Kidney epithelial cell (primary cell): ENCODE results near the gene ATP8A1. TPM values are rescaled to one million over a fixed set of nuclear protein-coding genes. Genes with fewer than 3 reads are reported as not detected.

Experiments used
- DNase-seq: peaks from one replicate; pipeline ENCODE4 v3.0.0-alpha.2; 2010; ENCODE audit warnings: low read depth
- H3K27me3 ChIP-seq: 2 replicates; pipeline ENCODE4 v1.6.0; 2011; ENCODE audit warnings: low read length; ENCODE audit not compliant: control insufficient read depth, insufficient read depth
- H3K36me3 ChIP-seq: 2 replicates; pipeline ENCODE4 v1.5.1; 2011; ENCODE audit warnings: low read length; ENCODE audit not compliant: control insufficient read depth, insufficient read depth
- H3K4me3 ChIP-seq: 2 replicates; pipeline ENCODE4 v1.5.1; 2011; ENCODE audit warnings: low read depth, mild to moderate bottlenecking, control low read depth, low read length
- total RNA-seq: library from RNA; depleted of rRNA; stranded (reverse); fragments of >200 nt; gene quantifications from 2 replicates; pipeline ENCODE4 v1.2.3, GENCODE V29; 2015
- TF ChIP-seq, protein P1 (sequence below): IDR thresholded peaks from 2 replicates; pipeline ENCODE4 v1.5.1; 2011; ENCODE audit warnings: mild to moderate bottlenecking, moderate library complexity, low read length, control low read depth, inconsistent platforms; ENCODE audit not compliant: insufficient read depth, poor library complexity, severe bottlenecking

The ATP8A1 gene
- total RNA-seq, 1 donor from 2014 or later, result 3.3 TPM

DNA sequence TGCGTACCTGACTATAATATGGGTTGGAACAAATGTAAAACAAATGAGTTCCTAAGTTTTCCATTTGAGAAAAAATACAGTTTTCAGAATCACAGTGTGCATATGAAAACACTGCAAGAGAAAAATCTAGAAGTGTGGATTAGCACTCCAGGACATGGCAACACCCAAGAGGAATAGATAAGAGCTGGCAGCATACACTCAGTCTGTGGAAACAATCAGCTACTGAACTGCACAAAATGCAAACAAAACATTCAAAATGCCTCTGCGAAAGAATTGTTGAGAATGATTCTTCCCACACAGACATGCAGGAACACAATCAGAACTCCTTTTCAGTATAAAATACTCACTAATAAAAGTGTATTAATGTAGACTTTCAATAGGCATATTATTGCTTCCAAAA is 39.9 kb downstream of the ATP8A1 start:
- no peaks in the 10 kb centered on the region for H3K36me3 ChIP-seq
- TF ChIP-seq, protein P1, sequence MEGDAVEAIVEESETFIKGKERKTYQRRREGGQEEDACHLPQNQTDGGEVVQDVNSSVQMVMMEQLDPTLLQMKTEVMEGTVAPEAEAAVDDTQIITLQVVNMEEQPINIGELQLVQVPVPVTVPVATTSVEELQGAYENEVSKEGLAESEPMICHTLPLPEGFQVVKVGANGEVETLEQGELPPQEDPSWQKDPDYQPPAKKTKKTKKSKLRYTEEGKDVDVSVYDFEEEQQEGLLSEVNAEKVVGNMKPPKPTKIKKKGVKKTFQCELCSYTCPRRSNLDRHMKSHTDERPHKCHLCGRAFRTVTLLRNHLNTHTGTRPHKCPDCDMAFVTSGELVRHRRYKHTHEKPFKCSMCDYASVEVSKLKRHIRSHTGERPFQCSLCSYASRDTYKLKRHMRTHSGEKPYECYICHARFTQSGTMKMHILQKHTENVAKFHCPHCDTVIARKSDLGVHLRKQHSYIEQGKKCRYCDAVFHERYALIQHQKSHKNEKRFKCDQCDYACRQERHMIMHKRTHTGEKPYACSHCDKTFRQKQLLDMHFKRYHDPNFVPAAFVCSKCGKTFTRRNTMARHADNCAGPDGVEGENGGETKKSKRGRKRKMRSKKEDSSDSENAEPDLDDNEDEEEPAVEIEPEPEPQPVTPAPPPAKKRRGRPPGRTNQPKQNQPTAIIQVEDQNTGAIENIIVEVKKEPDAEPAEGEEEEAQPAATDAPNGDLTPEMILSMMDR, result no peak
- no peak for DNase-seq

DNA sequence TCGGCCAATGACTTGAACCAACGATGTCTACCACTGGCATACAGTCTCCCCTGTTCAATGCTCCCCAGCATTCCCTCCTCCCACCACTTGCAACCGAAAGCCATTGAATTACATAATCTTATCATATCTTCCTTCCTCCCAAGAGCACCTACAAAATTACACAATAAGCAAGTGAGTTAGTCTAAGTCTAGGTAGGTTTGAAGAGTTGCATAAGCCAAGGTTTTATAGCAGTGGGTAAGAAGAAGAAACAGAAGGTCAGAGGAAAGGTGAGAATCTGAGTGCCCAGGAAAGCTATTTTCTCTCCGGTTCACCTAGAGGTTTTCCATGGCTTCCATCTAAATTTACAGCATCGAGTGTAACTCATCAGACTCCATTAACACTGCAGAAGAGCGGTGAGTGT is 40.3 kb downstream of the ATP8A1 start:
- no peaks in the 10 kb centered on the region for H3K27me3 ChIP-seq
- TF ChIP-seq, protein P1, result no peak
- H3K36me3 ChIP-seq, result no peaks in the 10 kb centered on the region
- DNase-seq, result no peak
- no peak overlapping the region for H3K4me3 ChIP-seq

More for the DNA sequence above, 39.9 kb downstream of the ATP8A1 start:
- no peaks in the 10 kb centered on the region for H3K27me3 ChIP-seq
- H3K4me3 ChIP-seq, result no peak overlapping the region

DNA sequence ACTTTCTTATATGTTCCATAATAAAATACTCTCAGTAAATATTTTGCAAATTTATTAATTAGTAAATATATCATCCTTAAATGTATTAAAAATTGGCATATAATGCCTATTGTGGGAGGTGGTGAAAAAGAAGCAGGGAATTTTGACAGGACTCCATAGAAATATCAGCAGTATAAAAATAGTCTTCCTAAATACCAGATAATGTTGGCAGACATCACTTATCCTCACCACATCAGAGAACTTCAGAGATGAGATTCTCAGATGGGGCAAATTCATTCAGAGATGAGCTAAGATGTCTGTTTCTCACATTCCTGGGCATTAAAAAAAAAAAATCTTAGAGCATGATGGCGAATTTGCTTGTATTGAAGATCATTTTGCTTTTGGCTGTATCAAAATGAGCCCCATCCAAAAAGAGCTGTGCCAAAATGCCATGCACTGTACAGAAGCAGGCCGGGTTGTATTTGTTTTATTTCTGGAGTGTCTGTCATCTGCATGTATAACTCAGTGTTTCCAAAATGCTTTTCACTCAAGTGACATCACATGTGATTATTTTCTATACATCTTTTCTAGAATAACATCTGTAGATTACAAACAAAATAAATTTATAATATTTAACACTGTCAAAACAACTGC is 41.7 kb downstream of the ATP8A1 start:
- Histone ChIP-seq H3K36me3 (no peaks in the 10 kb centered on the region), H3K27me3 (no peaks in the 10 kb centered on the region), H3K4me3 (no peak overlapping the region)
- no peak for DNase-seq
- TF ChIP-seq, protein P1, result no peak

DNA sequence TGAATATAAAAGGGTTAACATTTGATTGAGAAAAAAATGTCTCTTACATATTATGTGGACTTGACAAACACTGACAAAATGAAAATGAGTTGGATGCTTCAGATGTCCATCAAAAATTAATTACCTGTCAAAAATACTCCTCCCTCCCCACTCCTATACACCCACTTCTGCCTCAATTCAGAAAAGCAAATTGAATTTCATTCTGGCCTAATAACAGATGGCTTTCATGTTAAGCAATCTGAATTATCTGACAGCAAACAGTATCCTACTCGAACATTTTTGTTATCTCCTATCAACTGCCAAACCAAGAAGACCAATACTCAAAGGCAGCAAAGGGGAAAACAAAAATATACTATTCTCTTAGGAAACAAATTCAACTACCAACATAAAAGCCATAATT is 44.0 kb downstream of the ATP8A1 start:
- Histone ChIP-seq H3K4me3 (no peak overlapping the region), H3K36me3 (no peaks in the 10 kb centered on the region), H3K27me3 (no peaks in the 10 kb centered on the region)
- TF ChIP-seq, protein P1, result no peak
- DNase-seq, result no peak

DNA sequence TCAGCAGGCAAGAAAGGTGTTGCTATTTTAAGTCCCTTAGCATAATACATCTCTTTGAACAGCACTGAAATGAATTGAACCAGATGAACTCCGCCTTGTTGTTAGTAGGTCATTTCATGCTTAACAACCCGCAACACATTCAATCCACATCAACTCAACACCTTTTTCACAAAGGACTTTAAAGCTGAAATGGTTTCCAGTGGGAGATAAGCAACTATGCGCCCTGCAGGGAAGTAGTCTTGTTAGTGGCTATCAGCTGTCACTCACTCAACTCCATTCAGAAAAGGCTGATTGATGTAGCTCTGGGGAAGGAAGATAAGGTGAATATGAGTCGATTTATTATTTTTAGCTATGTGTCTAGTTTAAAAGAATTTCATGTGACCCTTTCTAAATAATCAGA is 46.0 kb downstream of the ATP8A1 start:
- no peak for DNase-seq
- Histone ChIP-seq H3K4me3 (no peak overlapping the region), H3K27me3 (no peaks in the 10 kb centered on the region), H3K36me3 (no peaks in the 10 kb centered on the region)
- TF ChIP-seq, protein P1, result no peak

DNA sequence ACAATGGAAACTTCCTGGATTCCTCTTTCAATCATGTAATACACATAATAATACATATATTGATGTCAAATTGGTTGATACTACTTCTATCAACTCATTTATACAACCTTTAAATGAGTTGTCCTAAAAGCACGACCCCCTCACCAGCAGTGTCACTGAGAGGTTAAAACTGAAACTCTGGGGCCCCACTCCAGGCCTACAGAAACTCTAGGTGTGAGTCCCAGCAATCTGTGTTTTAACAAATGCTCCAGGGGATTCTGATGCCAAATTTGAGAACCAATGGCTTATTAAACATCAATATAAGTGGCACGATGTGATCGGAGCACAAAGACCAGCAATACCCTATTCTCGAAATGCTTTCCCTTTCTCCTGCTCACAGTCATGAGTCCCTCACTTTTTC is 47.9 kb downstream of the ATP8A1 start:
- Histone ChIP-seq H3K27me3 (no peaks in the 10 kb centered on the region), H3K4me3 (no peak overlapping the region), H3K36me3 (no peaks in the 10 kb centered on the region)
- no peak for DNase-seq
- TF ChIP-seq, protein P1, result no peak
